HepG2 (cell line): ENCODE data around the gene PEAK1.

Source experiments
- CBX5 ChIP-seq: sonication (generic); formaldehyde crosslinking; IDR thresholded peaks from 2 replicates; pipeline ENCODE4 v1.4.0; 2020; ENCODE audit warnings: missing genetic modification reagents, borderline replicate concordance
- EZH2 ChIP-seq: conservative IDR thresholded peaks from 2 replicates; pipeline ENCODE4 v1.6.1; 2012; ENCODE audit warnings: mild to moderate bottlenecking, low read depth, low read length, moderate library complexity
- FOSL1 ChIP-seq: sonication (generic); formaldehyde crosslinking; IDR thresholded peaks from 2 replicates; pipeline ENCODE4 v1.9.0; 2021; ENCODE audit warnings: missing genetic modification reagents, borderline replicate concordance
- POLR2AphosphoS2 ChIP-seq: IDR thresholded peaks from 2 replicates; pipeline ENCODE4 v1.6.1; 2011; ENCODE audit warnings: low read depth, low read length, improper control_type of control experiment
- POLR2AphosphoS5 ChIP-seq: IDR thresholded peaks from 2 replicates; pipeline ENCODE4 v1.6.1; 2012; ENCODE audit warnings: low read depth, low read length
- PTBP1 ChIP-seq: fragments of 200-400 bp; formaldehyde crosslinking; IDR thresholded peaks from 2 replicates; pipeline ENCODE4 v1.6.1; 2018; ENCODE audit warnings: low read length, low read depth; ENCODE audit not compliant: poor library complexity, severe bottlenecking
- SOX6 ChIP-seq, 2 experiments: fragments of 450-650 bp in 1 of 2; sonication (generic) in 1 of 2; formaldehyde crosslinking in 1 of 2; IDR thresholded peaks; 2 replicates each; pipeline versions ENCODE4 v1.4.0 to v1.6.1; 2017 to 2020; ENCODE audit warnings: antibody characterized with exemption in 1 of 2, mild to moderate bottlenecking in 1 of 2, missing genetic modification reagents in 1 of 2
- ZNF446 ChIP-seq: sonication (generic); formaldehyde crosslinking; IDR thresholded peaks from 2 replicates; pipeline ENCODE4 v1.5.0; 2020; ENCODE audit warnings: mild to moderate bottlenecking, missing genetic modification reagents
- TF ChIP-seq, protein P1 (sequence below): sonication (generic); formaldehyde crosslinking; IDR thresholded peaks from 2 replicates; pipeline ENCODE4 v1.5.1; 2020; ENCODE audit warnings: missing genetic modification reagents, mild to moderate bottlenecking, borderline replicate concordance
- TF ChIP-seq, protein P2 (sequence below): sonication (generic); formaldehyde crosslinking; IDR thresholded peaks from 2 replicates; pipeline ENCODE4 v1.5.0; 2020; ENCODE audit warnings: mild to moderate bottlenecking, missing genetic modification reagents, moderate library complexity
- TF ChIP-seq, protein P3 (sequence below): IDR thresholded peaks from 2 replicates; pipeline ENCODE4 v1.6.1; 2012; ENCODE audit warnings: low read length, improper control_type of control experiment
- TF ChIP-seq, protein P4 (sequence below): sonication (generic); formaldehyde crosslinking; IDR thresholded peaks from 2 replicates; pipeline ENCODE4 v1.4.0; 2020; ENCODE audit warnings: missing genetic modification reagents, borderline replicate concordance

DNA sequence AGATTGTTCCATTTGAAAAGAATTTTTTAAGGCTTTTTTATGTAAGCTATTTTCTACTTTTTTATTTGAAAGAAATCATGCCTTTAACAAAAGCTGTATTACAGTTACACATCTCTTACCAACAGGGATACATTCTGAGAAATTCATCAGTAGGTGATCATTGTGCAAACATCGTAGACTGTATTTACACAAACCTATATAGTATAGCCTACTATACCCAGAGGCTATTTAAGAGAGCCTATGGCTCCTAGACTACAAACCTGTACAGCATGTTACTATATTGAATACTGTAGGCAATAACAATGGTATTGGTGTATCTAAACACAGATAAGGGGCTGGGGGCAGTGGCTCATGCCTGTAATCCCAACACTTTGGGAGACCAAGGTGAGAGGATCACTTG is 43.1 kb downstream of the PEAK1 start:
- TF ChIP-seq POLR2AphosphoS5 (no peak), FOSL1 (CRISPR knock-in tag) (no peak), CBX5 (CRISPR knock-in tag) (no peak), ZNF446 (CRISPR knock-in tag) (no peak), SOX6 (IDR thresholded peaks at IDR 0.05) (no peak), SOX6 (CRISPR knock-in tag; IDR thresholded peaks at IDR 0.05) (no peak), PTBP1 (no peak), POLR2AphosphoS2 (no peak), EZH2 (no peak)
- TF ChIP-seq, protein P1, sequence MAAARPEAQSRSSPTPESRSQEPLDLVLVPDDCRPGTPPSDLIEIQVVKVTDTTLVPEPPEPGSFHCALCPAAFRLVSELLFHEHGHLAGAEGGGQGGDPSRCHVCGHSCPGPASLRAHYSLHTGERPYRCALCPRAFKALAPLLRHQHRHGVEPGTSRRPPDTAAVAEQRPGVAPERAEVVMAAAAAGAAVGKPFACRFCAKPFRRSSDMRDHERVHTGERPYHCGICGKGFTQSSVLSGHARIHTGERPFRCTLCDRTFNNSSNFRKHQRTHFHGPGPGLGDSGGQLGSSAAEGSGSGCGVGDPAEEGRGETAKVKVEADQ: no peak
- TF ChIP-seq, protein P2, sequence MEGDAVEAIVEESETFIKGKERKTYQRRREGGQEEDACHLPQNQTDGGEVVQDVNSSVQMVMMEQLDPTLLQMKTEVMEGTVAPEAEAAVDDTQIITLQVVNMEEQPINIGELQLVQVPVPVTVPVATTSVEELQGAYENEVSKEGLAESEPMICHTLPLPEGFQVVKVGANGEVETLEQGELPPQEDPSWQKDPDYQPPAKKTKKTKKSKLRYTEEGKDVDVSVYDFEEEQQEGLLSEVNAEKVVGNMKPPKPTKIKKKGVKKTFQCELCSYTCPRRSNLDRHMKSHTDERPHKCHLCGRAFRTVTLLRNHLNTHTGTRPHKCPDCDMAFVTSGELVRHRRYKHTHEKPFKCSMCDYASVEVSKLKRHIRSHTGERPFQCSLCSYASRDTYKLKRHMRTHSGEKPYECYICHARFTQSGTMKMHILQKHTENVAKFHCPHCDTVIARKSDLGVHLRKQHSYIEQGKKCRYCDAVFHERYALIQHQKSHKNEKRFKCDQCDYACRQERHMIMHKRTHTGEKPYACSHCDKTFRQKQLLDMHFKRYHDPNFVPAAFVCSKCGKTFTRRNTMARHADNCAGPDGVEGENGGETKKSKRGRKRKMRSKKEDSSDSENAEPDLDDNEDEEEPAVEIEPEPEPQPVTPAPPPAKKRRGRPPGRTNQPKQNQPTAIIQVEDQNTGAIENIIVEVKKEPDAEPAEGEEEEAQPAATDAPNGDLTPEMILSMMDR (CRISPR knock-in tag): no peak
- TF ChIP-seq, protein P3, sequence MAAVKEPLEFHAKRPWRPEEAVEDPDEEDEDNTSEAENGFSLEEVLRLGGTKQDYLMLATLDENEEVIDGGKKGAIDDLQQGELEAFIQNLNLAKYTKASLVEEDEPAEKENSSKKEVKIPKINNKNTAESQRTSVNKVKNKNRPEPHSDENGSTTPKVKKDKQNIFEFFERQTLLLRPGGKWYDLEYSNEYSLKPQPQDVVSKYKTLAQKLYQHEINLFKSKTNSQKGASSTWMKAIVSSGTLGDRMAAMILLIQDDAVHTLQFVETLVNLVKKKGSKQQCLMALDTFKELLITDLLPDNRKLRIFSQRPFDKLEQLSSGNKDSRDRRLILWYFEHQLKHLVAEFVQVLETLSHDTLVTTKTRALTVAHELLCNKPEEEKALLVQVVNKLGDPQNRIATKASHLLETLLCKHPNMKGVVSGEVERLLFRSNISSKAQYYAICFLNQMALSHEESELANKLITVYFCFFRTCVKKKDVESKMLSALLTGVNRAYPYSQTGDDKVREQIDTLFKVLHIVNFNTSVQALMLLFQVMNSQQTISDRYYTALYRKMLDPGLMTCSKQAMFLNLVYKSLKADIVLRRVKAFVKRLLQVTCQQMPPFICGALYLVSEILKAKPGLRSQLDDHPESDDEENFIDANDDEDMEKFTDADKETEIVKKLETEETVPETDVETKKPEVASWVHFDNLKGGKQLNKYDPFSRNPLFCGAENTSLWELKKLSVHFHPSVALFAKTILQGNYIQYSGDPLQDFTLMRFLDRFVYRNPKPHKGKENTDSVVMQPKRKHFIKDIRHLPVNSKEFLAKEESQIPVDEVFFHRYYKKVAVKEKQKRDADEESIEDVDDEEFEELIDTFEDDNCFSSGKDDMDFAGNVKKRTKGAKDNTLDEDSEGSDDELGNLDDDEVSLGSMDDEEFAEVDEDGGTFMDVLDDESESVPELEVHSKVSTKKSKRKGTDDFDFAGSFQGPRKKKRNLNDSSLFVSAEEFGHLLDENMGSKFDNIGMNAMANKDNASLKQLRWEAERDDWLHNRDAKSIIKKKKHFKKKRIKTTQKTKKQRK: no peak
- TF ChIP-seq, protein P4, sequence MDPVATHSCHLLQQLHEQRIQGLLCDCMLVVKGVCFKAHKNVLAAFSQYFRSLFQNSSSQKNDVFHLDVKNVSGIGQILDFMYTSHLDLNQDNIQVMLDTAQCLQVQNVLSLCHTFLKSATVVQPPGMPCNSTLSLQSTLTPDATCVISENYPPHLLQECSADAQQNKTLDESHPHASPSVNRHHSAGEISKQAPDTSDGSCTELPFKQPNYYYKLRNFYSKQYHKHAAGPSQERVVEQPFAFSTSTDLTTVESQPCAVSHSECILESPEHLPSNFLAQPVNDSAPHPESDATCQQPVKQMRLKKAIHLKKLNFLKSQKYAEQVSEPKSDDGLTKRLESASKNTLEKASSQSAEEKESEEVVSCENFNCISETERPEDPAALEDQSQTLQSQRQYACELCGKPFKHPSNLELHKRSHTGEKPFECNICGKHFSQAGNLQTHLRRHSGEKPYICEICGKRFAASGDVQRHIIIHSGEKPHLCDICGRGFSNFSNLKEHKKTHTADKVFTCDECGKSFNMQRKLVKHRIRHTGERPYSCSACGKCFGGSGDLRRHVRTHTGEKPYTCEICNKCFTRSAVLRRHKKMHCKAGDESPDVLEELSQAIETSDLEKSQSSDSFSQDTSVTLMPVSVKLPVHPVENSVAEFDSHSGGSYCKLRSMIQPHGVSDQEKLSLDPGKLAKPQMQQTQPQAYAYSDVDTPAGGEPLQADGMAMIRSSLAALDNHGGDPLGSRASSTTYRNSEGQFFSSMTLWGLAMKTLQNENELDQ: no peak
